HG03442 (cell line): Measurements from ENCODE around the gene ITGA11.

Source experiments
- ATAC-seq: cut with Tn5 transposase; IDR thresholded peaks from one replicate; pipeline ENCODE4 v1.9.1; 2021; ENCODE audit warnings: mild to moderate bottlenecking, moderate library complexity; ENCODE audit not compliant: unreplicated experiment

Gene ITGA11

DNA sequence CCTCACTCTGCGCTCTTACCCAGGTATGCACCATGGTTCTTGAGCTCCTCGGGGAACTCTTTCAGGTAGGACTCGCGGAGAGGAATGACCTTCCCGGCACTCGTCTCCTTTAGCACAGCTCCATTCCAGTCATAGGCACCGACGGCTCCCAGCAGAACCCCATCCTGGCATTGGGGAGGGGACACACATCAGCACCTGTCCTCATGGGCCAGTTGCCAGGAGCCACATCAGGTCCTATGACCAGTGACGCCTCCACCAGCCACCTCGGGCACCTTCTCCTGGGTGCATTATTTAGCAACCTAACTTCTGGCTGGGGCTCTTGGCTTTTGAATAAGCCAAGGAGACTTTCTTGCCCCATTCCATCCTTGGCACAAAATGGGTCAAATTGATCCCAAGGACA lies 92.5 kb downstream of the ITGA11 start:
- ATAC-seq, result no peak

DNA sequence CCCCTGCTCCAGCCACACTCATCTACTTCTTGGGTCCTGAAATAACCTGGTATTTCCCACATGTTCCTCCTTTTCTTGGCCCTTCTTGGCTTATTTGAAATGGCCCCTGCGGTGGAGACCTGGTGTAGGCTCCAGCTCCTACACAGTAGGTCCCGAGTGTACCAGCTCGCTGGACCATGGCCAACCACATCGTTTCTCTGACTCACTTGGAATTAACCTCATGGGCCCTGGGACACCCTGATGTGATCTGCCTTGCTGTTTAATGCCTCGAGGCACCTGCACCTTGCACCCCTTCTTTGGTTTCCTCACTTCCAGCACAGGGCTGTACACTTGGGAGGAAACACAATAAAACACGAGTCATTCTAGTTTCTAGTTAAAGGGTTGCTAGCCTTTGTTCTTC lies 94.1 kb downstream of the ITGA11 start:
- no peak for ATAC-seq

GRCh38 chr15:68336516-68336915 lies 95.4 kb downstream of the ITGA11 start:
- no peak for ATAC-seq

GRCh38 chr15:68335655-68336054 lies 96.3 kb downstream of the ITGA11 start:
- ATAC-seq, result no peak

DNA sequence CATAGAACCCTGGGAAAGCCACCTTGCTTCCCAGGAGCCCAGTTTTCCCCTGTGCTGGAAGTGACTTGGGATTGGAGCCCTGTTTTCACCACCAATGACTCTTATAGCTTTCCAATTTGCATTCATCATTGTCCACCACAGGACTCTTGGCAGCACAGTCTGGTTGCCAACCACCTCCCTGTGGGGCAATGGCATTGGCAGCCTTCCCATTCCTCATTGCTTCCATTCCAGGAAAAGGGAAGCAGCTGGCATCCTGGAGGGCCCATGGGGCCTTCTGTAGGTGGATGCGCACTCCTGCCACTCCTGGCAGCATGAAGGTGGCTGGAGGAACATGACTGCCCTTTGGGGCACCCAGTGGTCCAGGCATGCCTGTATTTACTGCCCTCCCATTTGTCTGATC lies 96.7 kb downstream of the ITGA11 start:
- no peak for ATAC-seq

- ATAC-seq, result no peak
These were observed 97.3 kb downstream of the ITGA11 start for GRCh38 chr15:68334661-68335124.

DNA sequence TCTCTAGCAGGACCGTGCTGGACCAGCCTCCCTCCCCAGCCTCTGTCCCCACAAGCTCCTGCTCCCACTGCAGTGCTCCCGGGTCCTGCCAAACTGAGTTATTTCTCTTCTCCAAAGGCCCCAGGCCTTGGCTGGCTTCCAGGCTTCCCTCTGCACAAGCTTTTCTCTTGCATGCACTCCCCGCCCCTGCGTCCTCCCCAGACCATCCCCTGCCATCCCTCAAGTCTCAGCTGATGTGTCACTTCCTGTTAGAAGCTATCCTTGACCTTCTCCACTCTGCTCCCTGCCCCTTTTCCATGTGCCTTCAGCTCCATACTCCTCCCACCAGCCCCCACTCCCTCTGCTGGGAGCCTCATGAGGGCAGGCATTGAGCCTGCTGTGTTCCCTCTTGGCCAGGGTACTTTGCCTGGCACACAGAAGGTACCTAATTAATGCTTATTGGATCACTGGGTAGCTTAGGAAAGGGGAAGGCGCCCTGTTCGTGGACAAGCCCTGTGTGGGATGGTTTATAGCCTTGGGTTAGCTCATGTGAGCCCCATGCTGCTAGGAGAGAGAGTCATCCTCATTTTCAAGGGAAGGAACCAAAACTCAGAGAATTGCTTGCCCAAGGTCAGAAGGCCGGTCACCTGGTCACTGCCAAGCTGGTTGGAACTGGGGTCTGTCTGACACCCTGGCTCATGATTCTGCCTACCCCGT lies 98.0 kb downstream of the ITGA11 start:
- no peak for ATAC-seq

GRCh38 chr15:68332266-68332665 lies 99.7 kb downstream of the ITGA11 start:
- no peak for ATAC-seq

DNA sequence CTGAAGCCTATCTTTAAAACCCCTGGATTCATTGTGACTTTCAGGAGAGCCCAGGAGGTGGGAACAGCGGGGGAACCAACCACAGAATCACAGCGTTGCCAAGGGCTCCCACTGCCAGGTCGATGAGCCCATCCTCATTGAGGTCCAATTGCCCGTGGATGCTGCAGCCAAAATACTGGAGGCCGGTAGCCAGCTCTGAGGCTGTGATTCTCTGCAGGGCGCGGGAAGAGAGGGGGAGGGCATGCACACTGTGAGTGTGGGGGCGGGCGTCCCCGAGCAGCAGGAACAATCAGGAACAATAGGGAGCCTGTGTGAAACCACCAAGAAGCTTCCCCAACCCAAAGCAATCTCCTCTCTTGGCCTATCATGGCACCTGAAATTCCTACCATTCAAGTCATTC lies 101.1 kb downstream of the ITGA11 start:
- no peak for ATAC-seq

- ATAC-seq, result no peak
These were observed 101.5 kb downstream of the ITGA11 start for GRCh38 chr15:68330416-68330815.

DNA sequence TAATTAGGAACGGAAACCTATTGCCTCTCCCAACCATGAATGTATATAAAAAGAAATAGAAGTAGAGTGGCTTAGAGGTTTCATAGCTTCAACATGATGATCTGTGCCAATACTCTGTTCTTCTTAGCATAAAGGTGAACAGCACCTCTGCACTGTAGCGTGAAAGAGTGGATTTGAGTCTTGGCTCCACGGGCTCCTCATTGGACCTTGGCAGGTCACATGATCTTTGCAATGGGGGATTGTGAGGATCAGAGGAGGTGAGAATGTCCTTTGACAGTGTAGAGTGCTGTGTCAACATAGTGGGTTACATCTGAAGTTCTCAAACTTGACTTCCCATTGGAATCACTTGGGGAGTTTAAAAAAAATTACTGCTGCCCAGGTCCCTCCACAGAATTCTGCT lies 103.0 kb downstream of the ITGA11 start:
- no peak for ATAC-seq

DNA sequence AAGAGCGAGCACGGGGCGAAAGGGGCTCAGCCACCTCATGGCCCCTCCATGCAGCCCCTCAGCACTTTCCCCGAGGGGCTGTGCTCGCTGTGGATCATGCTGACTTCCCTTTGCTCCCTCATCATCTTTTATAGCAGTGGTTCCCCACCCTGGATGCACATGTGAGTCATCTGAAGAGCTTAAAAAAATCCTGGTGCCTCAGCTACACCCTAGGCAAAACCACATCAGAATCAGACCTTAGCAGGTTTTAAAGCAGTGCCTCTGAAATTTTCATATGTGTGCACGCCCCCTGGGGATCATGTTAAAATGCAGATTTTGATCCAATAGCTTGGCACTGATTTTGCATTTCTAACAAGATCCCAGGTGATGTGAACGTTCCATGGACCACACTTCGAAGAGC lies 103.5 kb downstream of the ITGA11 start:
- ATAC-seq, result no peak

- ATAC-seq, result no peak
These were observed 105.1 kb downstream of the ITGA11 start for GRCh38 chr15:68326711-68327354.

GRCh38 chr15:68325726-68326125 lies 106.2 kb downstream of the ITGA11 start:
- ATAC-seq, result no peak

DNA sequence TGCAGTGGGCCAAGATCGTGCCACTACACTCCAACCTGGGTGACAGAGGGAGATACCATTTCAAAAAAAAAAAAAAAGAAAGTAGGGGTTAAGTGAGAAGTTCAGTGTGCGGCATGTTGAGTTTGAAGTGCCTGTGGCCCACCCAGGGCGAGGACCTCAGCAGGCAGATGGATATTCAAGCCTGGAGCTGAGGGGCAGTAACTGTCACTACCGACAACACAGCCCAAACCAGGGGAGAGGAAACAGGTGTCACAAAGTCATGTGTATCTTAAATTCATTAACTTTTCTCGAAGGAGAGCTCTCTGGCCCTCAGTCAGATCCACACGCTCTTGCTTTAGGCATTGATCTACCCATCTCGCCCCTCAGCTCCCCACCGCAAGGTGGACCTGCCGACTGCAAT lies 109.2 kb downstream of the ITGA11 start:
- no peak for ATAC-seq

DNA sequence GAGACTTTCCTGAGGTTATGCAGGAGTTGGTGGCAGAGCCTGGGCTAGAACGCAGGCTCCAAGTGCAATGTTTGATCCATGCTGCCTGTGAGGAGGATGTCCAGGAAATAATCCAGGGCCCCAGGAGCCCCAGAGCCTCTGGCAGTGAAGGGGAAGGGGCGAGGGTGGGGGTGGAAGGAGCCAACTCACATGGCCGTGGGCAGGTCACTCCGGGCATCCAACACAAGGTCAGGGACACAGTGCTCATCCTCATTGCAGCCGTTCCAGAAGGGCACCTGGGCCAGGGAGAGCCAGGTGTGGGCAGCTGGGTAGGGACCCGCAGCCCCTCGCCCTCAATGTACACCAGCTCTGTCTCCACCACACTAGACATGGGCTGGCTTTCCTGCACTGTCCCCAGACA lies 110.7 kb downstream of the ITGA11 start:
- no peak for ATAC-seq

DNA sequence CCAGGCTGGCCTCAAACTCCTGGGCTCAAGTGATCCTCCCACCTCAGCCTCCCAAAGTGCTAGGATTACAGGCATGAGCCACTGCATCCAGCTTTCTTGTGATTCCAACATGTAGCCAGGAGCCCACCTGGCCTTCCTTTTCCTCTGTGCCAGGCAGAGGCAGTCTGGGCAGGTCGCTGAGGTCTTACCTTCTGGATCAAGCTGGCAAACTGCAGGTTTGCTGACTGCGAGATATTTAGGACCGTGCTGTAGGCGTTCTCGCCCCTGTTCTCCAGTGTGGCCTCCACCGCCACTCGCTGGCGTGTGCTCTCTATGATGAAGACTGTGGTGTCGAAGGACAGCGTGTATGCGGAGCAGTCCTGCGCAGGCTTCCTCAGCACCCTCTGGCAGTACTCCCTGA lies 112.0 kb downstream of the ITGA11 start:
- no peak for ATAC-seq

- ATAC-seq, result no peak
These were observed 112.7 kb downstream of the ITGA11 start for GRCh38 chr15:68318931-68319909.

- ATAC-seq, result no peak
These were observed 113.7 kb downstream of the ITGA11 start for GRCh38 chr15:68318008-68318835.

DNA sequence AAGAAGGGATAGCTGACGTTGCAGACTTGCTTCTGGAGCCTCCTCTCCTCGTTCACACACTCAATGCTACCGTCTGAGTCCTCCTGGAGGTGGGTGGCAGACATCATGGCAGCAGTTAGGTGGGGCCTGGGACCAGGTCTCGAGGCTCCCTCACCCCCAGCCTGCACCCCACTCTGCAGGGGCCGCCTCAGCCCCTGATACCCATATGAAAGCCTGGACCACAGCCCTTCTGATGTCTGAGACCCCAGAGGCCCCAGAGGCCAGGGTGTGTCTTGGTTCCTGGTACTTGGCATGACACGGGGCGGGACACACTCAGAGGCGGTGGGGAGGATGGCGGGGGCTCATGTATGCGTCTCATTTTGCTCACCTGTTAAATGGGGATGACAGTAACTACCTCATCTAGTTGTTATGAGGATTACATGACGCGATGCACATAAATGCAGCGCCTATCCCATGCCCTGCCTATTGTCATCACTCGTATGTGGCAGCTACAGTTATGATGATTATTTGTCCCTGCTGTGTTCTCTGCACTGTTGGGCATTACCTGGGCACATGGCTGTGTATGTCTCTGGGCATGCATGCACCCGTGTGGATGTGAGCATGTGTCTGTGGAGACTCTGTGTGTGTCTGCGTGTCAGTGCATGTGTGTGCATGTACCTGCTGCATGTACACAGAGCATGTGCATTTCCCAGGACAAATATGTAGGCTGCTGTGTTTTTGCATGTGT lies 114.5 kb downstream of the ITGA11 start:
- ATAC-seq, result no peak
